ENCODE data around the gene PEX14. TPM values are rescaled to one million over a fixed set of nuclear protein-coding genes. Genes with fewer than 3 reads are reported as not detected.

Gene PEX14
- total RNA-seq, 2 donors from 2014 or later = 19.5 to 29.3 TPM

GRCh38 chr1:10638559-10639005, 163.8 kb downstream of the PEX14 start:
- intact Hi-C loops (cut with DNase I) = no loop called here
- DNase-seq = no peak
- H3K27ac ChIP-seq = no peak overlapping the region

DNA sequence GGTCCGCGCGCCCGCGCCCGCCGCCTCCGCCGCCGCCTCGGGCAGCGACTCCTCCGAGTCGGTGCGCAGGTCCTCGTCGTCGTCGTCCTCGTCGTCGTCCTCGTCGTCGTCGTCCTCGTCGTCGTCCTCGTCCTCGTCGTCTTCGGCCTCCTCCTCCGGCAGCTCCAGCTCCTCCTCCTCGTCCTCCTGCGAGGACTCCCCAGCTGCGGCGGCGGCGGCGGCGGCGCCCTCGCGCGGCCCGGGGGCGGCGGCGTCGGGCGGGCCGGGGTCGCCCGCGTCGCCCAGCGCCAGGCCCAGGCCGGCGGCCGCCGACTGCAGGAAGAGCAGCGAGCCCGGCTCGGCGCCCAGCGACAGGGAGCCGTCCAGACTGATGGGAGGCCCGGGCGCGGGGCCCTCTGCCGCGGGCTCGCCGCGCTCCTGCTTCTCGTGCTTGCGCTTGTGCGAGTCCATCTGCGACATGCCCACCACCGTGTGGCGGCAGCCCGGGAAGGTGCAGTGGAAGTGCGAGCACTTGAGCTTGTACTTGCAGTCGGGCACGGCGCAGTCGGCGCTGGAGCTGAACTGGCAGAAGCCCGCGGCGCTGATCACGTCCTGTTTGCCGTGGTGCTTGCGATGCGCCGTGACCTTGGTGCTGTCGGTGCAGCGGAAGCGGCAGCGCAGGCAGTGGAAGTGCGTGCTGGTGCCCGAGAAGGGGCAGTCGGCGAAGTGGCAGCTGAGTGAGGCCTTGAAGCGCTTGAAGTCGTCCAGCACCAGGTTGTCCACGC, 164.4 kb downstream of the PEX14 start:
- H3K4me3 ChIP-seq = no peak overlapping the region
- intact Hi-C loops (cut with DNase I) = no loop called here
- H3K9ac ChIP-seq (ENCODE audit: low read depth in 2 of 2, low read length in 2 of 2) = no peak overlapping the region
- TF ChIP-seq CTCF (IDR thresholded peaks at IDR 0.05) = no peak
- H3K36me3 ChIP-seq = no peaks in the 10 kb centered on the region
- no peak overlapping the region for H3K27ac ChIP-seq
- H3K4me1 ChIP-seq = no peaks in the 10 kb centered on the region
- DNase-seq = no peak
- H3K9me3 ChIP-seq = no peaks in the 10 kb centered on the region
- H3K27me3 ChIP-seq = no peaks in the 10 kb centered on the region

More at GRCh38 chr1:10638559-10639005, 163.8 kb downstream of the PEX14 start:
- H3K36me3 ChIP-seq = no peaks in the 10 kb centered on the region
- no peak overlapping the region for H3K4me3 ChIP-seq
- no peaks in the 10 kb centered on the region for H3K9me3 ChIP-seq
- H3K4me1 ChIP-seq = no peaks in the 10 kb centered on the region
- no peaks in the 10 kb centered on the region for H3K27me3 ChIP-seq
- TF ChIP-seq CTCF (IDR thresholded peaks at IDR 0.05) = no peak
- no peak overlapping the region for H3K9ac ChIP-seq (ENCODE audit: low read depth in 2 of 2, low read length in 2 of 2)

DNA sequence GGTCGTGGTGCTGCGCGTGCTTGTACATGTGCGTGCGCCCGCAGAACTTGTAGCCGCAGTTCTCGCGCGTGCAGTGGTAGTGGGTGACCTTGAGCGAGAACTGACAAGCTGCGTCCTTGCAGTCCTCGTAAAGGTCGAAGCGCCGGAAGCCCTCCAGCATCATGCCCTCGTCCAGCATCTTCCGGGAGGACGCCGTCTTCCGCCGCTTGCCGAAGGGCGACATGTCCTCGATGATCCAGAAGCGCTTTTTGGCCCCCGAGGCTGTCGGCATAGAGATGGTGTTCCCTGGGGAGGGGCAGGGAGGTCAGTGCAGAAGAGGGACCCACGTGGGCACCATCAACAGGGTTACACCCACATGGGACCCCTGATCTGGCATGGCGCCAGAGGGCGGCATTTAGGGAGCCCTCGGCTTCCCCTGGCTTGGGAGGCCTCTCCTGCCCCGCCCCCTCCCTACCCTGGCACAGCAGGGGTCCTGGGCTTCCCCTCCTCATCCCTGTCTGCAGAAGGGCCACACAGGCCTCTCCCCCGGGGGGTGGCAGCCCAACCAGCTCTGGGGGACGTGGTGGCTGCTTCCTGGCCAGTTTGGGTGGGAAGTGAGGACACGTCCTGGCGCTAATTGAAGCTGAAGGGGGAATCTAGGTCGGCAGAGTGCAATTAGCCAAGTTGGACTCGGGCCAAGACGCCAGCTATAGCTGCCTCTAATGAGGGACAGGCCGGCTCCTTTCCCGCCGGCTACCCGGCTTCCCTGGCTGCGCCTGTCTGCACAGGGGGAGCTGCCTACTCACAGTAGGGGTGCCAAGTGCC, 165.2 kb downstream of the PEX14 start:
- H3K9me3 ChIP-seq = no peaks in the 10 kb centered on the region
- no peak overlapping the region for H3K9ac ChIP-seq (ENCODE audit: low read depth in 2 of 2, low read length in 2 of 2)
- no peak overlapping the region for H3K4me3 ChIP-seq
- H3K27me3 ChIP-seq = no peaks in the 10 kb centered on the region
- no peak for DNase-seq
- H3K4me1 ChIP-seq = no peaks in the 10 kb centered on the region
- no peak overlapping the region for H3K27ac ChIP-seq
- no peaks in the 10 kb centered on the region for H3K36me3 ChIP-seq
- TF ChIP-seq CTCF (IDR thresholded peaks at IDR 0.05) = no peak
- intact Hi-C loops (cut with DNase I) = no loop called here

DNA sequence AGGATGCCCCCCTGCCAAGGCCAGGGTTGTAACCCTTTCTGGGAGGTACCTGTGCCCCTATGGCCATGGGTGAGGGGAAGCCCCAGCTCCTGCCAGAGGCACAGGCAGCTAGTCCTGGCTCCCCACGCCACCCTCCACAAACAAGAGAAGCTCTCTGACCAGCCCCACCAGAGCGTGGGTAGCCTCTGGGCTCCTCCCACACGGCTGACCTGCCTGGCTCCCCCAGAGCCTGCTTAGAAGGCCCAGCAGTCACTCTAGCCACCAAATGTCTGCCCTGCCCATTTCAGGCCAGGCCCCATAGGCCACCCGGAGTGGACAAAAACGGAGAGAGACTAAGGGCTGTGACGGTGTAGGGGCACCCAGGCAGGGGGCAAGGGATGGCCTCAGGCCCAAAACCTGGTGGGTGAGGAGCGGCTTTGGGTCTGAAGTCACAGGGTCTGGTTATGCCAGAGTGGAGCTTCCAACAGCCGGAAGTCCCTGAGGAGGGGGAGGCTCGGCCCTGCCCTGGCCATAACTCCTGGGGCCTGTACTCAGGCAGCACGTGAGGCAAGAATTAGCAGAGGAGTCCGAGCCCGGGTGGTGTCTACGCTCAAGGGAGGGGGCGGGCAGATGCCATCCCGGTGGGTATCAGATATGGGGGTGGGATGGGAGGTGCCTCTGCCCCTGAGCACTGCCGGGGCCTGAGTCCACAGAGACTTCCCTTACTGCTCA, 166.2 kb downstream of the PEX14 start:
- H3K4me1 ChIP-seq = no peaks in the 10 kb centered on the region
- H3K36me3 ChIP-seq = no peaks in the 10 kb centered on the region
- no peak for DNase-seq
- intact Hi-C loops (cut with DNase I) = no loop called here
- TF ChIP-seq CTCF (IDR thresholded peaks at IDR 0.05) = no peak
- H3K9ac ChIP-seq (ENCODE audit: low read depth in 2 of 2, low read length in 2 of 2) = no peak overlapping the region
- H3K4me3 ChIP-seq = no peak overlapping the region
- H3K27me3 ChIP-seq = no peaks in the 10 kb centered on the region
- no peaks in the 10 kb centered on the region for H3K9me3 ChIP-seq
- no peak overlapping the region for H3K27ac ChIP-seq

GRCh38 chr1:10641976-10642375, 167.2 kb downstream of the PEX14 start:
- no peak for TF ChIP-seq CTCF (IDR thresholded peaks at IDR 0.05)
- no peak overlapping the region for H3K9ac ChIP-seq (ENCODE audit: low read depth in 2 of 2, low read length in 2 of 2)
- H3K9me3 ChIP-seq = no peaks in the 10 kb centered on the region
- H3K27me3 ChIP-seq = no peaks in the 10 kb centered on the region
- no peak overlapping the region for H3K4me3 ChIP-seq
- H3K27ac ChIP-seq = no peak overlapping the region
- no peaks in the 10 kb centered on the region for H3K36me3 ChIP-seq
- no peak for DNase-seq
- H3K4me1 ChIP-seq = no peaks in the 10 kb centered on the region
- intact Hi-C loops (cut with DNase I) = no loop called here

Measured in colonic mucosa (tissue), 4 donors.